Gastrocnemius medialis (tissue), 4 donors: ENCODE measurements around the gene TBL1X.

Experiments used
- POLR2A ChIP-seq, 2 donors: fragments of 450-650 bp; IDR thresholded peaks; one replicate each; pipeline ENCODE4 v1.6.1; 2017; ENCODE audit warnings: antibody characterized with exemption in 2 of 2, mild to moderate bottlenecking in 2 of 2, moderate library complexity in 2 of 2
- TF ChIP-seq, protein P1 (sequence below), 5 experiments: fragments of 450-650 bp in 3 of 5; fragments of 200-600 bp in 2 of 5; sonication (generic) in 2 of 5; IDR thresholded peaks in 4 of 5; conservative IDR thresholded peaks in 1 of 5; 1 replicate in 4 of 5; 2 replicates in 1 of 5; pipeline ENCODE4 v1.5.1; 2016 to 2019; ENCODE audit warnings: antibody characterized with exemption in 5 of 5, mild to moderate bottlenecking in 3 of 5, moderate library complexity in 3 of 5

DNA sequence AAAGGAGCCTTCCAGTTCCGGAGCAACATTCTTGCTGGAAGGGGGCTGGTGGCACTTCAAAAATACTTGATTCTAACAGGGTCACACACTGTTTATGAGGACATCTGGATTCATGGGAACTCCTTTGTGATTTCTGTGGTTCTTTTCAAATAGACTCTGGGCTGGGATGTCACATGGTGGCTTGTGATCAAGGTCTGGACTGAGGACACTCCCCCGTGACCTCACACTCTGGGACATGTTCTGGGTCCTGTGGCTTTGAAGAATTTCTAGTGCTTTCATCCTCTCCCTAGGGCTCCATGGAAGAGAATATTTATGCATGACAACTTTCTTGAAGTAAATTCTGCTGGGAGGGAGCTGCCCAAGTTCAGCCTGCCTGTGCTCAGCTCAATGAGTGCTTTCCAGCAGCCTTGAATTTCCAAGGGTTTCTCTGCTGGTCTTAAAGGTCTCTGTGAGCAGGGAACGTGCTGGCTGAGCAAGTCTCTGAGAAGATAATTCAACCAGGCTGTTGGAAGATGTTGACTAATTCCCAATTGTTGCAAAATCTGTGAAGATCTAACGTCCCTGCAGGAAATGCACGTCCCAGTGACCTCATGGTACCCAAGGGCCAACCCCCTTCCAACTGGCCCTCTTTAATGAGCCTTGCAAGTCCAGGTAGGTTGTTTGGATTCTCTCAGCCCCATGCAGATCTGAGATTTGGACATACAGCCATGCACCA, 264.5 kb downstream of the TBL1X start:
- TF ChIP-seq, protein P1, sequence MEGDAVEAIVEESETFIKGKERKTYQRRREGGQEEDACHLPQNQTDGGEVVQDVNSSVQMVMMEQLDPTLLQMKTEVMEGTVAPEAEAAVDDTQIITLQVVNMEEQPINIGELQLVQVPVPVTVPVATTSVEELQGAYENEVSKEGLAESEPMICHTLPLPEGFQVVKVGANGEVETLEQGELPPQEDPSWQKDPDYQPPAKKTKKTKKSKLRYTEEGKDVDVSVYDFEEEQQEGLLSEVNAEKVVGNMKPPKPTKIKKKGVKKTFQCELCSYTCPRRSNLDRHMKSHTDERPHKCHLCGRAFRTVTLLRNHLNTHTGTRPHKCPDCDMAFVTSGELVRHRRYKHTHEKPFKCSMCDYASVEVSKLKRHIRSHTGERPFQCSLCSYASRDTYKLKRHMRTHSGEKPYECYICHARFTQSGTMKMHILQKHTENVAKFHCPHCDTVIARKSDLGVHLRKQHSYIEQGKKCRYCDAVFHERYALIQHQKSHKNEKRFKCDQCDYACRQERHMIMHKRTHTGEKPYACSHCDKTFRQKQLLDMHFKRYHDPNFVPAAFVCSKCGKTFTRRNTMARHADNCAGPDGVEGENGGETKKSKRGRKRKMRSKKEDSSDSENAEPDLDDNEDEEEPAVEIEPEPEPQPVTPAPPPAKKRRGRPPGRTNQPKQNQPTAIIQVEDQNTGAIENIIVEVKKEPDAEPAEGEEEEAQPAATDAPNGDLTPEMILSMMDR (IDR thresholded peaks at IDR 0.05 in 4 of 5, conservative IDR thresholded peaks at IDR 0.05 in 1 of 5): no peak
- no peak for TF ChIP-seq POLR2A (IDR thresholded peaks at IDR 0.05)
